AG04450 (cell line): Measurements from ENCODE around the gene NUDT13. TPM values are rescaled to one million over a fixed set of nuclear protein-coding genes. Genes with fewer than 3 reads are reported as not detected.
"Not testable (repeated sequence)": the region's sequence is repeated elsewhere in the genome, so short reads cannot be mapped to it uniquely, and the experiment has no call there.

Experiments
- CTCF ChIA-PET: fragments of 300-600, 350-600 bp; formaldehyde crosslinking; extraction: SDS; loops from one replicate; lab custom pipeline; 2022; ENCODE audit warnings: antibody characterized with exemption, inconsistent platforms; lab: Charles Lee
- POLR2A ChIA-PET: fragments of 350-600 bp; formaldehyde crosslinking; extraction: SDS; loops from one replicate; lab custom pipeline; 2021; ENCODE audit warnings: antibody characterized with exemption, inconsistent platforms; lab: Yijun Ruan, JAX
- DNase-seq: peaks from one replicate; pipeline ENCODE4 v3.0.0-alpha.2; 2011; ENCODE audit warnings: low read depth, low spot score
- H3K27ac ChIP-seq: one replicate; pipeline ENCODE4 v1.5.1; 2012; ENCODE audit warnings: low read depth, low read length, control low read depth
- H3K27me3 ChIP-seq: one replicate; pipeline ENCODE4 v1.6.0; 2012; ENCODE audit warnings: low read length; ENCODE audit not compliant: control insufficient read depth, insufficient read depth
- H3K4me3 ChIP-seq: 2 replicates; pipeline ENCODE4 v1.5.1; 2011; ENCODE audit warnings: mild to moderate bottlenecking, low read depth, low read length, control low read depth
- H3K9me3 ChIP-seq: 2 replicates; pipeline ENCODE4 v1.5.1; 2012; ENCODE audit warnings: low read length; ENCODE audit not compliant: control insufficient read depth, insufficient read depth
- polyA plus RNA-seq: library from polyadenylated mRNA; depleted of rRNA; stranded (reverse); fragments of >200 nt; gene quantifications from 2 replicates; pipeline ENCODE4 v1.2.3, GENCODE V29; 2011
- TF ChIP-seq, protein P1 (sequence below): IDR thresholded peaks from 2 replicates; pipeline ENCODE4 v1.5.1; 2011; ENCODE audit warnings: low read depth, low read length, control low read depth, inconsistent platforms

Gene NUDT13
- polyA plus RNA-seq, 1 experiment: 1.4 TPM

DNA sequence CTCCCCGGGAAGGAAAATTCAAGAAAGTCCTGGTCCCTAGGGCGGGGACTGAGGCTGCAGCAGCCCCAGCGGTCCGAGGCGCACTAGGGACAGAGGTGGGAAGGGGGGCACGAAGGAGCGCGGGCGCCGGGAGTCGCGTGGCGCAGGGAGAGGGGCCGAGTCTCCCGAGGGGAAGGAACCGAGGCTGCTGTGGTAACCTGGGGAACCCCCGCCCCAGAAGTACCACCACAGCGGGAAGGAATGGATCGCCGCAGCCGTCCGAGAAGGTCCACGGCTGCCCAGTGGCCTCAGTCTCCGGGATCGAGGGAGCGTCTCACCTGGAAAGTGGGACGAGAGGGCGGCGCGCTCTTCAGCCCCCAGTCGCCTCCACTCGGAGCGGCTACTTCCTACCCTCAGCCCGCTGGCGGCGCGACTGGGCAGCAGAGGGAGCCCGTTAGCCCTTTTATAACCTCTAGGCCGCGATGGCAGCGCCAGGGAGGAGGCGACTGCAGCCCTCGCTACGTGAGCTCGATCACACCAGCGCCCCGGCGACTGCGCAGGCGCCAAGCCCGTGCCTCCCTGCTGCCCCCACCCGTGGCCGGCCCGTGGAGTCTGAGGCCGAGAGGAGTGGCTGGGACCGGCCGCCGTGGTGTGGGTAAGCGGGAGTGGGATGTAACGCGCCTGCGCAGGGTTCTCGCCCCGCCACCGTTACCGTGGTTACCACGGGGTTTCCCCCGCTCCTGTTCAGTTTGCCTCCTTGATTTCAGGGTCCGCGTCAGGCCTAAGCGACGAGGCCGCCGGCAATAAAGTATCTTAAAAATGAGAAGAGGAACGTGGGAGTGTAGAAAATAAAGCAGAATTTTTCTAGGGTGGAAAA lies 13.6 kb upstream of the NUDT13 start, which contains the start of gene P4HA1:
TSS of gene P4HA1 (minus strand) at position 418 of the 856 bp plus-strand sequence. CDS start 21,983 bp downstream, outside the sequence.
- Histone ChIP-seq H3K9me3 (peaks cover 5% of the 10 kb centered on the region; the same call in 1 of the 2 replicates), H3K27ac (peak within 1 kb of the TSS; percentile 95), H3K27me3 (no peaks in the 10 kb centered on the region), H3K4me3 (peak within 1 kb of the TSS; percentile 90)
- DNase-seq: peak; percentile 95
- ChIA-PET CTCF (interaction anchor here (0.5 to 4.3 kb wide), 28 partner anchors 8 to 1436 kb away, joined by 3 to 23 read pairs (median 4); partner anchors contain the start of gene NUDT13), POLR2A (interaction anchor here (0.6 to 3.2 kb wide), 17 partner anchors 11 to 797 kb away, joined by 3 to 26 read pairs (median 4); partner anchors contain the start of genes ECD, FAM149B1 and NUDT13)
- TF ChIP-seq, protein P1, sequence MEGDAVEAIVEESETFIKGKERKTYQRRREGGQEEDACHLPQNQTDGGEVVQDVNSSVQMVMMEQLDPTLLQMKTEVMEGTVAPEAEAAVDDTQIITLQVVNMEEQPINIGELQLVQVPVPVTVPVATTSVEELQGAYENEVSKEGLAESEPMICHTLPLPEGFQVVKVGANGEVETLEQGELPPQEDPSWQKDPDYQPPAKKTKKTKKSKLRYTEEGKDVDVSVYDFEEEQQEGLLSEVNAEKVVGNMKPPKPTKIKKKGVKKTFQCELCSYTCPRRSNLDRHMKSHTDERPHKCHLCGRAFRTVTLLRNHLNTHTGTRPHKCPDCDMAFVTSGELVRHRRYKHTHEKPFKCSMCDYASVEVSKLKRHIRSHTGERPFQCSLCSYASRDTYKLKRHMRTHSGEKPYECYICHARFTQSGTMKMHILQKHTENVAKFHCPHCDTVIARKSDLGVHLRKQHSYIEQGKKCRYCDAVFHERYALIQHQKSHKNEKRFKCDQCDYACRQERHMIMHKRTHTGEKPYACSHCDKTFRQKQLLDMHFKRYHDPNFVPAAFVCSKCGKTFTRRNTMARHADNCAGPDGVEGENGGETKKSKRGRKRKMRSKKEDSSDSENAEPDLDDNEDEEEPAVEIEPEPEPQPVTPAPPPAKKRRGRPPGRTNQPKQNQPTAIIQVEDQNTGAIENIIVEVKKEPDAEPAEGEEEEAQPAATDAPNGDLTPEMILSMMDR: peak; percentile 56

GRCh38 chr10:73097305-73097670 lies 13.0 kb upstream of the NUDT13 start:
- H3K27me3 ChIP-seq: no peaks in the 10 kb centered on the region
- POLR2A ChIA-PET: interaction anchor here (0.6 to 3.2 kb wide), 10 partner anchors 10 to 83 kb away, joined by 3 to 26 read pairs (median 8); partner anchors contain the start of genes ECD, FAM149B1 and NUDT13
- H3K9me3 ChIP-seq: peaks cover 5% of the 10 kb centered on the region; the same call in 1 of the 2 replicates
- H3K27ac ChIP-seq: no peak overlapping the region
- CTCF ChIA-PET: interaction anchor here (0.5 to 3.0 kb wide), 22 partner anchors 10 to 1435 kb away, joined by 3 to 20 read pairs (median 4); partner anchors contain the start of gene NUDT13
- no peak for DNase-seq
- TF ChIP-seq, protein P1: no peak
- peak overlapping the region; percentile 44 for H3K4me3 ChIP-seq

GRCh38 chr10:73099141-73099540 lies 11.1 kb upstream of the NUDT13 start:
- POLR2A ChIA-PET: no interaction called here
- DNase-seq: no peak
- CTCF ChIA-PET: interaction anchor here (1.4 kb wide), 1 partner anchor 59 kb away, joined by 3 read pairs; no protein-coding TSS in a partner anchor
- TF ChIP-seq, protein P1: no peak
- H3K27ac ChIP-seq: no peak overlapping the region
- no peaks in the 10 kb centered on the region for H3K27me3 ChIP-seq
- peaks cover 5% of the 10 kb centered on the region; the same call in 1 of the 2 replicates for H3K9me3 ChIP-seq
- H3K4me3 ChIP-seq: no peak overlapping the region

- TF ChIP-seq, protein P1: no peak
- Histone ChIP-seq H3K4me3 (no peak overlapping the region), H3K27ac (no peak overlapping the region), H3K9me3 (no peaks in the 10 kb centered on the region), H3K27me3 (no peaks in the 10 kb centered on the region)
- ChIA-PET CTCF (no interaction called here), POLR2A (no interaction called here)
- DNase-seq: no peak
Measured at GRCh38 chr10:73106301-73106700, 4.0 kb upstream of the NUDT13 start.

DNA sequence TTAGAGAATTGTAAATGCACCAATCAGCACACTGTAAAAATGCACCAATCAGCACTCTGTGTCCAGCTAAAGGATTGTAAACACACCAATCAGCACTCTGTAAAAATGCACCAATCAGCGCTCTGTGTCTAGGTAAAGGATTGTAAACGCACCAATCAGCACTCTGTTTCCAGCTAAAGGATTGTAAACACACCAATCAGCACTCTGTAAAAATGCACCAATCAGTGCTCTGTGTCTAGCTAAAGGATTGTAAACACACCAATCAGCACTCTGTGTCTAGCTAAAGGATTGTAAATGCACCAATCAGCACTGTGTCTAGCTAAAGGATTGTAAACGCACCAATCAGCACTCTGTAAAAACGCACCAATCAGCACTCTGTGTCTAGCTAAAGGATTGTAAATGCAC lies 1.0 kb upstream of the NUDT13 start:
- not testable (repeated sequence) for H3K27ac ChIP-seq, H3K4me3 ChIP-seq, H3K27me3 ChIP-seq, DNase-seq, H3K9me3 ChIP-seq
- POLR2A ChIA-PET: interaction anchor here (0.7 to 3.1 kb wide), 3 partner anchors 13 to 290 kb away, joined by 3 to 26 read pairs (median 3); partner anchors contain the start of gene P4HA1
- CTCF ChIA-PET: interaction anchor here (4.1 kb wide), 1 partner anchor 12 kb away, joined by 19 read pairs; the partner anchor contains the start of gene P4HA1

- not testable (repeated sequence) for H3K27me3 ChIP-seq, H3K4me3 ChIP-seq, H3K27ac ChIP-seq, H3K9me3 ChIP-seq, DNase-seq
- CTCF ChIA-PET: interaction anchor here (4.1 kb wide), 1 partner anchor 15 kb away, joined by 19 read pairs; the partner anchor contains the start of gene P4HA1
- POLR2A ChIA-PET: interaction anchor here (0.6 to 3.1 kb wide), 2 partner anchors 16 to 367 kb away, joined by 3 to 26 read pairs; partner anchors contain the start of gene P4HA1
Measured at GRCh38 chr10:73112032-73112431, 1.8 kb downstream of the NUDT13 start.
